ENCODE results near the gene KLF9.

Gene KLF9

GRCh38 chr9:70421272-70422180, 7.1 kb upstream of the KLF9 start:
- peak; percentile 68 to 93 for DNase-seq

GRCh38 chr9:70420441-70421271, 6.2 kb upstream of the KLF9 start:
- DNase-seq = peak in 1 of 2 experiments; percentile 93

GRCh38 chr9:70419556-70420440, 5.3 kb upstream of the KLF9 start:
- peak; percentile 30 to 70 for DNase-seq

GRCh38 chr9:70418822-70419555, 4.5 kb upstream of the KLF9 start:
- peak; percentile 63 to 79 for DNase-seq

GRCh38 chr9:70415476-70415875, 1.0 kb upstream of the KLF9 start:
- DNase-seq = no peak

GRCh38 chr9:70415041-70415440, 584 bp upstream of the KLF9 start:
- DNase-seq = no peak

GRCh38 chr9:70413464-70413798, 1.0 kb downstream of the KLF9 start:
- no peak for DNase-seq

GRCh38 chr9:70412832-70413463, 1.5 kb downstream of the KLF9 start:
- DNase-seq = peak in 1 of 2 experiments; percentile 33

GRCh38 chr9:70411930-70412831, 2.3 kb downstream of the KLF9 start:
- no peak for DNase-seq

- DNase-seq = no peak
Measured at GRCh38 chr9:70411121-70411929, 3.1 kb downstream of the KLF9 start.

GRCh38 chr9:70410368-70410767, 4.1 kb downstream of the KLF9 start:
- no peak for DNase-seq

GRCh38 chr9:70409800-70410199, 4.7 kb downstream of the KLF9 start:
- no peak for DNase-seq

GRCh38 chr9:70409280-70409679, 5.2 kb downstream of the KLF9 start:
- no peak for DNase-seq

- DNase-seq = no peak
Measured at GRCh38 chr9:70408393-70409040, 5.9 kb downstream of the KLF9 start.

GRCh38 chr9:70407081-70407503, 7.4 kb downstream of the KLF9 start:
- no peak for DNase-seq

- DNase-seq = no peak
Measured at GRCh38 chr9:70406434-70406862, 8.0 kb downstream of the KLF9 start.

GRCh38 chr9:70405808-70406433, 8.5 kb downstream of the KLF9 start:
- DNase-seq = no peak

- no peak for DNase-seq
Measured at GRCh38 chr9:70404261-70404660, 10.2 kb downstream of the KLF9 start.

GRCh38 chr9:70403618-70404025, 10.8 kb downstream of the KLF9 start:
- DNase-seq = no peak
